ENCODE data around the gene USP5.
"Not testable (repeated sequence)": the region's sequence is repeated elsewhere in the genome, so short reads cannot be mapped to it uniquely, and the experiment has no call there.

Gene USP5

DNA sequence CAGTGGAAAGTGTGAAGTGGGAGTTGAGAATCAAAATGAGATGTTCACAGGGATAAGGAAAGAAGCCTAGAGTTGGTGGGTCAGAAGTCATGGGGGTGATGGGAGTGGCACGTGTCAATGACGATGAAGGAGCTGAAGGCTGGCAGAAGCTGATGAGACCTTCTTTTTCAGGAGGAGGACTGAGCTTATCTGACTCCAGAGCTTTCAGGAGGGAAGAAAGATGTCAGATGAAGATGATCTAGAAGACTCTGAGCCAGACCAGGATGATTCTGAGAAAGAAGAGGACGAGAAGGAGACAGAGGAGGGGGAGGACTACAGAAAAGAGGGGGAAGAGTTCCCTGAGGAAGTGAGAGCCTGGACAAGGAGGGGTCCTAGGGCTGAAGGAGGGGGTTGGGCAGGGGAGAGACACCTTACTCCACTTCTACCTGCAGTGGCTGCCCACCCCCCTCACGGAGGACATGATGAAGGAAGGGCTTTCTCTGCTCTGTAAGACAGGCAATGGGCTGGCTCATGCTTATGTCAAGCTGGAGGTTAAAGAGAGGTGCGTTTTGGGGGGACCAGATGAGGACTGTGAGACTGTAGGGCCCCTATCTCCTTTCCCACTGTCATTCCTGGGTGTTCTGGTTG lies 53.6 kb downstream of the USP5 start:
- peak overlapping the region; percentile 58 for H3K4me3 ChIP-seq (ENCODE audit: low read depth, low read length)
- in situ Hi-C loops (cut with HindIII; ENCODE audit: low sequenced_read_pairs): no loop called here
- DNase-seq (ENCODE audit: low read depth): no peak
- TF ChIP-seq, protein P1, sequence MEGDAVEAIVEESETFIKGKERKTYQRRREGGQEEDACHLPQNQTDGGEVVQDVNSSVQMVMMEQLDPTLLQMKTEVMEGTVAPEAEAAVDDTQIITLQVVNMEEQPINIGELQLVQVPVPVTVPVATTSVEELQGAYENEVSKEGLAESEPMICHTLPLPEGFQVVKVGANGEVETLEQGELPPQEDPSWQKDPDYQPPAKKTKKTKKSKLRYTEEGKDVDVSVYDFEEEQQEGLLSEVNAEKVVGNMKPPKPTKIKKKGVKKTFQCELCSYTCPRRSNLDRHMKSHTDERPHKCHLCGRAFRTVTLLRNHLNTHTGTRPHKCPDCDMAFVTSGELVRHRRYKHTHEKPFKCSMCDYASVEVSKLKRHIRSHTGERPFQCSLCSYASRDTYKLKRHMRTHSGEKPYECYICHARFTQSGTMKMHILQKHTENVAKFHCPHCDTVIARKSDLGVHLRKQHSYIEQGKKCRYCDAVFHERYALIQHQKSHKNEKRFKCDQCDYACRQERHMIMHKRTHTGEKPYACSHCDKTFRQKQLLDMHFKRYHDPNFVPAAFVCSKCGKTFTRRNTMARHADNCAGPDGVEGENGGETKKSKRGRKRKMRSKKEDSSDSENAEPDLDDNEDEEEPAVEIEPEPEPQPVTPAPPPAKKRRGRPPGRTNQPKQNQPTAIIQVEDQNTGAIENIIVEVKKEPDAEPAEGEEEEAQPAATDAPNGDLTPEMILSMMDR (IDR thresholded peaks at IDR 0.05; ENCODE audit: low read depth, low read length, missing control alignments): no peak

DNA sequence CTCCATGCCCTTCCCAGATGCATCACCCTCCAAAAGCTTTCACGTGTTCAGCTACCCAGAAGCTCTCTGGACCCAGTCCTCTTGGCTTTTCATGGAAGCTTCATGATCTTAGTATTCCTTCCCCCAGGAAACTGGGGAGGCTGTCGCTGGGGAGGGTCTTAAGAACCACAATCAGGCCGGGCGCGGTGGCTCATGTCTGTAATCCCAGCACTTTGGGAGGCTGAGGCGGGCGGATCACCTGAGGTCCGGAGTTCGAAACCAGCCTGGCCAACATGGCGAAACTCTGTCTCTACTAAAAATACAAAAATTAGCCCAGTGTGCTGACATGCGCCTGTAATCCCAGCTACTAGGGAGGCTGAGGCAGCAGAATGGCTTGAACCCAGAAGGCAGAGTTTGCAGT lies 56.2 kb downstream of the USP5 start:
- H3K4me3 ChIP-seq (ENCODE audit: low read depth, low read length); DNase-seq (ENCODE audit: low read depth); in situ Hi-C loops (cut with HindIII; ENCODE audit: low sequenced_read_pairs): not testable (repeated sequence)

DNA sequence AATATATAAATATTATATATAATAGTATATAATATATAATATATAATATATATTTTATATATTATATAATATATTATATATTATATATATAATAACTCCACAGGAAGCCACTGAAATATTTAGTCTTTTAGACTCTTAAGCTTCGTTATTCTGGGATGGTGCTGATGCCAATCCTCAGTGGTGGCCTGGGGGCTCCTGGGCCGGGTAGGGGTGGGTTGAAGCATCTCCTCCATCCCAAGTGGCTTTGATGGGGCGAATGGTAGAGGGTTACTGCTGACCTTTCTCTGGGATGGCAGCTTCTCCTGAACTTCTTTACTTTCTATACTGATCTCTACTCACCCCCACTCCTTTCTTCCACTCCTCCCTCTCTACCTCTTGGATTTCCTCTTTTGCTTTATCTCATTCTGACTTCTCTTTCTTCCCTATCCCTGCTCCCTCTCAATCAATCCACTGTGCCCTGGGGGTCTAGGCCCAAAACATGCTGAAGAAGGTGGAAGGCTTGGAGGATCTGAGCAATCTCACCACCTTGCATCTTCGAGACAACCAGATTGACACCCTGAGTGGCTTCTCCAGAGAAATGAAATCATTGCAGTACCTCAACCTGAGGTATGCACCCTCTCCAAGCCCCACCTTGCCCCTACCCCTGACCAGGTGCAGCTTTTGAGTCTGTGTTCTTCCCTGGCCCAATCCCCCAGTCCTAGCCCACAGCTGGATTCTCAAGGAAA lies 57.6 kb downstream of the USP5 start:
- no peak for DNase-seq (ENCODE audit: low read depth)
- TF ChIP-seq, protein P1 (IDR thresholded peaks at IDR 0.05; ENCODE audit: low read depth, low read length, missing control alignments): no peak
- in situ Hi-C loops (cut with HindIII; ENCODE audit: low sequenced_read_pairs): no loop called here
- no peak overlapping the region for H3K4me3 ChIP-seq (ENCODE audit: low read depth, low read length)

DNA sequence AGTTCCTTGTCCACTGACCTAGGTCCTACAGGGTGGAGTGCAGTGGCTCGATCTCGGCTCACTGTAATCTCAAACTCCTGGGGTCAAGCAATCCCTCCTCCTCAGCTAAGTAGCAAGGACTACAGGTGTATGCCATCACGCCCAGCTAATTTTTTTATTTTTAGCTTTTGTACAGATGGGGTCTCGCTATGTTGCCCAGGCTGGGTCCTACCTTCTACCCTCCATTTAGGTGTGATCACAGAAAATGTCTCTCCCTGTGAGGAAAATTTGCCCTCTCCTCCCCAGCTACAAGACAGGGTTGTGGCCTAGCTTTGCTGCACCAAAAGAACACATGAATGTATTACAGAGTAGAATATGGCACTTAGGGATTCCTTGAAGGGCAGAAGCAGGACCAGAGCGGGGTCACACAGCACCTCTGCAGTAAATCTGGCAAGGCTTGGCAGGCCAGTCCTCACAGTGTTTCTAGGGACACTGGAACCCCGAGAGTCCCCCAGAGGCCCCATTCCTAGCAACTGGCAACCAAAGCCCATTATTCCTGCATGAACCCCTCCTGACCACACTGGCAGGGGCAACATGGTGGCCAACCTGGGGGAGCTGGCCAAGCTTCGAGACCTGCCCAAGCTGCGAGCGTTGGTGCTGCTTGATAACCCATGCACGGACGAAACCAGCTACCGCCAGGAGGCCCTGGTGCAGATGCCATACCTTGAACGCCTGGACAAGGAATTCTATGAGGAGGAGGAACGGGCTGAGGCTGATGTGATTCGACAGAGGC lies 60.4 kb downstream of the USP5 start:
- H3K4me3 ChIP-seq (ENCODE audit: low read depth, low read length): no peak overlapping the region
- DNase-seq (ENCODE audit: low read depth): no peak
- in situ Hi-C loops (cut with HindIII; ENCODE audit: low sequenced_read_pairs): no loop called here

DNA sequence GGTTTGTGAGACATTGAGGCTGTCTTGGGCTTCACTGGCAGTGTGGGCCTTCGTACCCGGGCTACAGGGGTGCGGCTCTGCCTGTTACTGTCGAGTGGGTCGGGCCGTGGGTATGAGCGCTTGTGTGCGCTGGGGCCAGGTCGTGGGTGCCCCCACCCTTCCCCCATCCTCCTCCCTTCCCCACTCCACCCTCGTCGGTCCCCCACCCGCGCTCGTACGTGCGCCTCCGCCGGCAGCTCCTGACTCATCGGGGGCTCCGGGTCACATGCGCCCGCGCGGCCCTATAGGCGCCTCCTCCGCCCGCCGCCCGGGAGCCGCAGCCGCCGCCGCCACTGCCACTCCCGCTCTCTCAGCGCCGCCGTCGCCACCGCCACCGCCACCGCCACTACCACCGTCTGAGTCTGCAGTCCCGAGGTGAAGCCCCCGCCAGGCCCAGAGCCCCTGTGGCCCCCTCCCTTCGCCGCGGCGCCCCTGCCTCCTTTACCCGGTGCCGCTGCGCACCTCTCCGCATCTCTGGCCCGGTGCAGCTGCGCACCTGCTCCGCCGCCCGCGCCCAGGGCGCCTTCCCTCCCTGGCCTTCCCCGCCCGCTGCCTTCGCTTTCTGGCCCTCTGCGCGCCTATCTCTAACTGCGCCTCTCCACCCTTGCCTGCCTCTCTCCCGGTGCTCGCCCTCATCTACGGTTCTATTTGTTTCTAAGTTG lies 62.4 kb downstream of the USP5 start, which contains the start of gene ENO2:
Gene ENO2, plus strand, starts transcription at position 335 of the 701 bp plus-strand sequence. CDS start 1,253 bp downstream, outside the sequence.
- DNase-seq (ENCODE audit: low read depth): no peak
- H3K4me3 ChIP-seq (ENCODE audit: low read depth, low read length): peak within 1 kb of the TSS; percentile 53
- in situ Hi-C loops (cut with HindIII; ENCODE audit: low sequenced_read_pairs): no loop called here
- TF ChIP-seq, protein P1 (IDR thresholded peaks at IDR 0.05; ENCODE audit: low read depth, low read length, missing control alignments): no peak

More for the DNA sequence above, 60.4 kb downstream of the USP5 start:
- TF ChIP-seq, protein P1 (IDR thresholded peaks at IDR 0.05; ENCODE audit: low read depth, low read length, missing control alignments): no peak

DNA sequence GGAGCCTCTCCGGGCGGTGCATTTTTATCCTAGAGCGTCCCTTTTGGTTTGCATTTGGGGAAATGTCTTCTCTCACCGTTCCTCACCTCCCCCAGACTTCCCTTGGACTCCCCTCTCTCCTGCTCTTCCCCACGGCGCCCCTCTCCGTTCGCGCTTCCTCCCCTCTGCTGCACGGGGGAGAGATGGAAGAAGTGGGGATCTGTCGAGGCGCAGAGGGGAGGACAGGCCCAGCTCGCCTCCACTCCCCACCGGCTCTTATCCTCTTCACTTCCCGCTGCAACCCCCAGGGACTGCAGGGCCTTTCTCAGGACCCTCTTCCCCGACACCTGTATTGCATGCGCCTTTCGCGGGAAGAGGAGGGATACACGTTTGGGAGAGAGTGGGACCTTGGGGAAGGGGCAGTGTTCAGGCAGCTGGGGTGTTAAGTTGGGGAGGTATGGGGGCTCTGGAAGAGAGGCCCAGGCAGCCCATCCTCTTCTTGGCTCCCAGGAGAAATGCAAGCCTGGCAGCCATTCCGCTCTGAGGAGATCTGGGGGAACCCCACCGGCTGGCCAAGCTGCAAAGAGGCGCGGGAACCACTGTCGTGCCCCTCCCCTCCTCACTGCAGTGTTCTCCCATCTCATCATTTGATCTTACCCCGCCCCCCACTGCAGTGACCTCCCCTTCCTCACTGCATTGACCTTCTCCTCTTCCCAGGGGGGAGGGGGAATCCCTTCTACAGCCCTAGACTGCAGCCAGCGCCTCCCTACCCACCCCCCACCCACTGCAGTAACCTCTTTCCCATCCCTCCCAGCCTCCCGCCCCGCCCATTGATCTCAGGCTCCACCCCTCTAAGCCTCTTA lies 63.2 kb downstream of the USP5 start:
- TF ChIP-seq, protein P1 (IDR thresholded peaks at IDR 0.05; ENCODE audit: low read depth, low read length, missing control alignments): no peak
- H3K4me3 ChIP-seq (ENCODE audit: low read depth, low read length): peak overlapping the region; percentile 53
- DNase-seq (ENCODE audit: low read depth): no peak
- in situ Hi-C loops (cut with HindIII; ENCODE audit: low sequenced_read_pairs): no loop called here
